Effector CD4-positive, alpha-beta T cell (primary cell): ENCODE results near the gene PTPRM.

Experiments
- DNase-seq: peaks from one replicate; pipeline ENCODE4 v3.0.0-alpha.2; 2020

Gene PTPRM

GRCh38 chr18:8376113-8376512 is 809.0 kb downstream of the PTPRM start:
- DNase-seq: no peak

GRCh38 chr18:8379187-8379941 is 812.2 kb downstream of the PTPRM start:
- no peak for DNase-seq

- DNase-seq: no peak
Observed at GRCh38 chr18:8380006-8380405, 812.9 kb downstream of the PTPRM start.

GRCh38 chr18:8380926-8381325 is 813.8 kb downstream of the PTPRM start:
- no peak for DNase-seq

GRCh38 chr18:8381821-8382459 is 814.8 kb downstream of the PTPRM start:
- DNase-seq: no peak

- DNase-seq: no peak
Observed at GRCh38 chr18:8385400-8385799, 818.3 kb downstream of the PTPRM start.

- DNase-seq: no peak
Observed at GRCh38 chr18:8386669-8387380, 819.7 kb downstream of the PTPRM start.

GRCh38 chr18:8389391-8390340 is 822.5 kb downstream of the PTPRM start:
- DNase-seq: no peak

- no peak for DNase-seq
Observed at GRCh38 chr18:8391068-8391467, 824.0 kb downstream of the PTPRM start.

- no peak for DNase-seq
Observed at GRCh38 chr18:8396254-8396653, 829.1 kb downstream of the PTPRM start.

- DNase-seq: no peak
Observed at GRCh38 chr18:8397034-8397433, 829.9 kb downstream of the PTPRM start.

- no peak for DNase-seq
Observed at GRCh38 chr18:8399138-8399537, 832.0 kb downstream of the PTPRM start.

GRCh38 chr18:8400193-8400752 is 833.2 kb downstream of the PTPRM start:
- DNase-seq: no peak

GRCh38 chr18:8400825-8401224 is 833.7 kb downstream of the PTPRM start:
- no peak for DNase-seq

- DNase-seq: no peak
Observed at GRCh38 chr18:8401606-8402005, 834.5 kb downstream of the PTPRM start.

- no peak for DNase-seq
Observed at GRCh38 chr18:8402237-8402636, 835.1 kb downstream of the PTPRM start.

GRCh38 chr18:8403713-8404112 is 836.6 kb downstream of the PTPRM start:
- no peak for DNase-seq

GRCh38 chr18:8406186-8406867 is 839.2 kb downstream of the PTPRM start:
- no peak for DNase-seq

GRCh38 chr18:8406868-8407250 is 839.7 kb downstream of the PTPRM start:
- no peak for DNase-seq

GRCh38 chr18:8409151-8409550 is 842.0 kb downstream of the PTPRM start:
- DNase-seq: no peak

- no peak for DNase-seq
Observed at GRCh38 chr18:8411492-8411891, 844.4 kb downstream of the PTPRM start.

- no peak for DNase-seq
Observed at GRCh38 chr18:8412117-8412516, 845.0 kb downstream of the PTPRM start.
